NCI-H2227 (cell line): Measurements from ENCODE around the gene NKAIN4.

Source experiments
- DNase-seq: peaks from one replicate; lab custom pipeline; 2025; ENCODE audit not compliant: unreplicated experiment; lab: John Stamatoyannopoulos, UW

NKAIN4 gene

GRCh38 chr20:63288581-63289251 is 34.5 kb upstream of the NKAIN4 start:
- DNase-seq = no peak

GRCh38 chr20:63287697-63288580 is 33.7 kb upstream of the NKAIN4 start:
- DNase-seq = no peak

GRCh38 chr20:63286781-63287696 is 32.8 kb upstream of the NKAIN4 start:
- no peak for DNase-seq

- no peak for DNase-seq
These were observed 31.7 kb upstream of the NKAIN4 start for GRCh38 chr20:63285636-63286615.

GRCh38 chr20:63284981-63285524 is 30.8 kb upstream of the NKAIN4 start:
- DNase-seq = no peak

- no peak for DNase-seq
These were observed 30.3 kb upstream of the NKAIN4 start for GRCh38 chr20:63284544-63284949.

GRCh38 chr20:63284083-63284440 is 29.8 kb upstream of the NKAIN4 start:
- no peak for DNase-seq

- DNase-seq = no peak
These were observed 29.3 kb upstream of the NKAIN4 start for GRCh38 chr20:63283397-63284082.

GRCh38 chr20:63282946-63283345 is 28.7 kb upstream of the NKAIN4 start:
- no peak for DNase-seq

- no peak for DNase-seq
These were observed 27.7 kb upstream of the NKAIN4 start for GRCh38 chr20:63281742-63282665.

- DNase-seq = no peak
These were observed 26.8 kb upstream of the NKAIN4 start for GRCh38 chr20:63280929-63281545.

GRCh38 chr20:63280371-63280770 is 26.1 kb upstream of the NKAIN4 start:
- no peak for DNase-seq

- no peak for DNase-seq
These were observed 25.7 kb upstream of the NKAIN4 start for GRCh38 chr20:63279931-63280330.

- no peak for DNase-seq
These were observed 24.4 kb upstream of the NKAIN4 start for GRCh38 chr20:63278661-63279060.

GRCh38 chr20:63277466-63278272 is 23.4 kb upstream of the NKAIN4 start:
- DNase-seq = no peak

GRCh38 chr20:63276956-63277355 is 22.7 kb upstream of the NKAIN4 start:
- DNase-seq = no peak

GRCh38 chr20:63275825-63276224 is 21.6 kb upstream of the NKAIN4 start:
- DNase-seq = no peak
